Right lobe of liver (tissue), 4 donors: Measurements from ENCODE around the gene SPECC1L.

Experiments
- CTCF ChIP-seq, 4 donors: fragments of 200-600 bp in 3 of 4; fragments of 450-650 bp in 1 of 4; IDR thresholded peaks; one replicate each; pipeline versions ENCODE4 v1.5.1 to v1.8.0; 2016 to 2022; ENCODE audit warnings: antibody characterized with exemption in 4 of 4, mild to moderate bottlenecking in 2 of 4
- POLR2A ChIP-seq: fragments of 450-650 bp; IDR thresholded peaks from one replicate; pipeline ENCODE4 v1.6.1; 2017; ENCODE audit warnings: antibody characterized with exemption, mild to moderate bottlenecking
- donor health status: DM: no; HTN: no; CAD: no.
- donor health status: DM: no; HTN: no; CAD: no.
- donor health status: DM: no; HTN: yes; CAD: no.

GRCh38 chr22:24393848-24394247, 123.2 kb downstream of the SPECC1L start:
- TF ChIP-seq CTCF (IDR thresholded peaks at IDR 0.05), result no peak
- TF ChIP-seq POLR2A, result no peak
